NCI-H82 treated with DMSO at 0.1 percent for 48 hours (cell line): ENCODE data around the gene FAM47E.
A peak's percentile ranks its signal among the peaks of the same experiment; 100 is the strongest.

Experiments
- DNase-seq: peaks from one replicate; lab custom pipeline; 2025; ENCODE audit not compliant: unreplicated experiment; lab: John Stamatoyannopoulos, UW

FAM47E gene, protein sequence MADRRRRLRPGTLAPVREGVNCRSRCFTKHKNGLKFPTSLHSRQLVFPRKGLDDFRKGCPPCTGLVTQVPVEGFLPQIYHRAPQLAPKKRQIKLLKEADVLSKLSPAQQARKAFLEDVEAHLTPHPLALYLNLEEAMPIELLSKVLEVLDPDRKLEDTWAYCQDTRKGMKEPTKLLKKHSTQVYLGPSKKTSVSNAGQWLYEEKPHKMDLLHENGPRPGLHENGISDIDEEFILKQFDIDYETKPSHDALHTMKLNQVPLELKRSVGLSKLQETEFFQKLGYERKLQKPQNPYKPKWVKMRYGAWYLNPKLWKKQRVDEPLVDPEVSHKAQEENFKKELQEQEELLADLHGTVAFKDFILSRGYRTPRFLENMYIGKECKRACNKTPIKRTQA

DNA sequence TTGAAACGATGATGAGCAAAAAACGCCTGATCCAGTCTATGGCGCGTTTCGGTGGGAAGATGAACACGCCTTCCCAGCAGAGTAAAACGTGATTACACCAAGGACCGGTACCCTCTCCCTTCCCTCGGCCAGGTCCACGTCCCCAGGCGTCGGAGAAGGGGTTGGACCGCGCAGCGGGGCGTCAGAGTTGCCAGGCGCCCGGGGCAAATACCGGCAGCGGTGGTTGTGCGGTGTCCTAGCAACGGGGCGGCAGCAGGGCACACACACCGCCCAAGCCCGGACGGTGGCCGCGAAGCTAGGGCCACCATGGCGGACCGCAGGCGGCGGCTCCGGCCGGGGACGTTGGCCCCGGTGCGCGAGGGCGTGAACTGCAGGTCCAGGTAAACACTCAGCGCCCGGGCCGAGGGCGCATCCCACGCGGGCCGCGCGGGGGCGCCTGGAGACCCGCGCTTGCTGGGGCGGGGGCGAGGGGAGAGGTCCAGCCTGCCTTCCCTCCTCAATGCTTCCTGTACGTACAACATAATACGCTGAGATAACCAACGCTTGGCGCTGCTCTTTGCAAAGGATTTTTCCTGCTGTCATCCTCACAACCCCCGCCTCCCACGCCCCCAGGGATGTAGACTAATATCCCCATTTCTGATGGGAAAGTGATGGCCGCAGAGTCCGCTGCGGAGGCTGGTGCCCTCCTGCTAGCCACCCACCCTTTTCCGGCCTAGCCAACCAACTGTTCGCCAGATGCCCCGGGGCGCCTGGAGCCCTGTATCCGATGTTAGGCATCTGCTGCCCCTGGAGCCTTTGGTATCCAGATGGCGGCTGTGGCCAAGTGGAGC, at the start of gene FAM47E:
Gene FAM47E (plus strand): TSS at position 281 of the 830 bp plus-strand sequence. CDS start 26 bp downstream, at position 307.
- DNase-seq, result no peak

DNA sequence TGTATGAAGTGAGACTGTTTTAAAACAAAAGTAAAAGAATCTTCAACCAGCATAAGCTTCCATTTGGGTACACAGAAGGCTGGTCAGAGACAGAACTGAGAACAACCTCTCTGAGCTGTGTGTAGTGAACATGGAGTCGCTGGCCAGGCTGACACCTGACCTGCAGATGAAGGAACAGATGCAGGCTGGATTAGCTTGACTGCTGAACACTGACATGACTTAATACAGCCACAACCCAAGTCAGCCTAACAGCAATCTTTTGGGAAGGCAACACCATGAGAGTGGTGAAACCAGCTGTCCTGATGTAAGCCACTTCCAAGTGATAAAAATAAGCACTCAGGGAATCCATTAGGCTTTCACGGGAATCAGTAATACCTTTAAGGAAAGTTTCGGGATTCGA, 48.0 kb upstream of the FAM47E start:
- peak; percentile 95 for DNase-seq

DNA sequence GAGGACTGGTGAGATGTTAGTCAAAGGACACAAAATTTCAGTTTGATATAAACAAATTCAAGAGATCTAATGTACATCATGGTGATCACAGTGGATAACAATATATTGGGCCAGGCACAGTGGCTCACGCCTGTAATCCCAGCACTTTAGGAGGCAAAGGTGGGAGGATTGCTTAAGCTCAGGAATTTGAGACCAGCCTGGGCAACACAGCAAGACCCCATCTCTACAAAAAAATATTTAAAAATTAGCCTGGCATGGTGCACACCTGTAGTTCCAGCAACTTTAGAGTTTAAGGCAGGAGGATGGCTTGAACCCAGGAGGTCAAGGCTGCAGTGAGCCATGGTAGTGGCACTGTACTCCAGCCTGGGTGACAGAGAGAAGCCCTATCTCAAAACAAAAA, 46.6 kb upstream of the FAM47E start:
- DNase-seq, result no peak

DNA sequence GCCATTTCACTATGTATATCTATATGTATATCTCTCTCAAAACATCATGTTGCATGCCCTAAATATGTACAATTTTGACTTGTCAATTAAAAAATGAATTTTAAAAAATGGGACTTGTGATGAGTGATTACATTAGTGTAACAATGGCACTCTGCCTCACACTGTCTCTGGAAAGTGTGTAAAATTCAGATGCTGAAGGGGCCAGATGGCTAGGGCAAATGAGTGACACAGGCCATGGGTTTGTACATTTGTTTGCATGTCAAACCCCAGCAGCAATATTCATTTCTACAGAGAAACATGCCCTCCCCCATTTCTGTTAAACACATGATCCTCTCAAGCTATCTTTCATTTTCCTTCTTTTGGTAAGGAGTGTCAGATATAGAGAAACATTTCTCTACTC, 46.0 kb upstream of the FAM47E start:
- DNase-seq, result no peak

DNA sequence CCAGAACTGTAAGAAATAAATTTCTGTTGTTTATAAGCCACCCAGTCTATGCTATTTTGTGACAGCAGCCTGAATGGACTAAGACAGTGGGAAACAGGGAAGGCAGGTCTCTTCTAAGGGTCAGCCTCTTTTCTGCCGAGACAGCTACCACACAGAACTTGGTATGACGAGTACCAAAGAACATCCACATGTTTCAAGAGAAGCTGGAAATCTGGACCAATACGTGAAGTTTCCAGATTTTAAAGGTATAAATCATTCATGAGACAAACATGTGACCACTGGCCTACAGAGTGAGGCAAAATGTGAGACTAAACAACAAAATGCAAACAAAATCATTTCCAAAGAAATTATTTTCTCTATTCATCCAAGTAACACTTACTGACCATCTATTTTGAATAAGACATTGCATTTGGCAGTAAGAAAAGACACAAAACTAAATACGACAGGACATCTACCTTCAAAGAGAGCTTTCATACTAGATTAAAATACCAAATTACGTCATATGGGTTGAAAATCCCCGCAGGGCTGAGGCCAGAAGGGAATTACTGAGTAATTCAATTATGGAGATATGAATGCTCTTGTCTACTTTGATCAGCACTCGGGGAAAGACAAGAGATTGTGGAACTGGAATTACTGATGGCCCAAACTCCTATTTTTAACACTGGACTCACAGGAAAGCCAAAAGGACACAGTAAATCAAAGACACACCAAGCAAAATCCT, 45.1 kb upstream of the FAM47E start:
- DNase-seq, result peak; percentile 90

DNA sequence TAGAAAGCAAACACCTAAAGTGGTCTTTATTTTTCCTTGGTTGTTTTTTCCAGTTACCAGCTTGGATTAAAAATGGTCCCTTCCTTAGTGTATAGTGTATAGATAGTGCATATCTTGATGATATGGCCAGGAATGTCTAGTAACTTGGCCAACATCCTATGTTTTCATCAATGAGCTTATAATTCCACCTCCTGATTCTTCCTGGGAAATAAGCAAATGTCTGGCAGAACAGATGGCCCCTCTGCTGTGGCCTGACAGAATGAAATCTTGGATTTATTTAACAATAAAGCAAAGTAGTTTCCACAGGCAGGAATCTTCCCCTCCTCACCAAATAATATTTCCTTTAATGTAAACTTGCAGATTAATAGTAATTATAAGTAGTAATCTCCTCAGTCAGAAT, 44.0 kb upstream of the FAM47E start:
- peak; percentile 62 for DNase-seq

DNA sequence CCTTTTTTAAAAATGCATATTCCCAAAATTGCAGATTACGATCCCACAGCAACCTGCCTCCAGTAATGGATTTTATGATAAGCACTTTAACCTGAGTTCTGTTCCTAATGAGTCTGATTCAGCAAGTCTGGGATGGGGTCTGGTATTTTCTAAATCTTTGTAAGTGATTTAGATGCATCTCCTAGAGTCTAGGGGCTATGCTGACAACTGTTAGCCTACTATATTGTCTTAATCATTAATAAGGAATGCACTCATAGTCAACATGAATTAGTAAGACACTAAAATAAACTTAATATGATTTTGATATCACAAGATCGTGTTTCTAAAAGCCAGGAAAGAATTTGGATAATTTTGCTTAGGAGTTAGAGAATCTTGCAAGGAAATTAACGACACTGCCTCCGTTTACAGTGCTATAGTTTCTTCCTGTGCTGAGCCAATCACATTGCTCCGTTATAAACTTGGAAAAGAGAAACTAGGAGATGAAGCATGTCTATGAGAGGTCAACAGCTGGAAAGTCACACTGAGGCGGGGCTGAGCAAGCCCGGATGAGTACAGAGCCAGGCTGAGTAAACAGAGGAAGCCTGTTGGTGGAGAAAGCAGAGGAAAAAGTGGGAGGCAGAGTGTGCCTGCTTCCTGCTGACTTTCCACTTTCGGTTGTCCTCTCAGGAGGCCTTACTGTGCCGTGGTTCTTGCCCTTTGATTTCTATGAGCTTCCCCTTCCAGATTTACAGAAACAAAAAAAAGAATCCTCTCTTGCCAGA, 43.3 kb upstream of the FAM47E start:
- peak; percentile 62 for DNase-seq

DNA sequence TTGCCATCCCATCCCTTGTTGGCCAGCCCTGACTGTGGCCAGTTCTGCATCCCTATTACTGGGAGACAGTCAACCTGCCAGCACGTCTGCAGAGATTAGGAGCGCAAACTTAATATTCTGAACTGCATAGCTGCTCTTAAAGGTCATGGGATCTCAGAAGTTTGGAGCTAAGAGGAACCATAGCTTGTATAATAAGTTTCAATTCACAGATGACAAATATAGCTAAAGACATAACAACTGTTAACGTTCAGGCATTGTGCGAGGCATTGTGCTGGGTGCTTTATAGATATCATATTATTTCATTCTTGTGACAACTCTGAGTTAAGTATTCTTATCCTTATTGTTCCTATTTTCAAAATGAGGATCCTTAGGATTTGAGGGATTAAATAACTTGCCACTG, 41.6 kb upstream of the FAM47E start:
- no peak for DNase-seq

DNA sequence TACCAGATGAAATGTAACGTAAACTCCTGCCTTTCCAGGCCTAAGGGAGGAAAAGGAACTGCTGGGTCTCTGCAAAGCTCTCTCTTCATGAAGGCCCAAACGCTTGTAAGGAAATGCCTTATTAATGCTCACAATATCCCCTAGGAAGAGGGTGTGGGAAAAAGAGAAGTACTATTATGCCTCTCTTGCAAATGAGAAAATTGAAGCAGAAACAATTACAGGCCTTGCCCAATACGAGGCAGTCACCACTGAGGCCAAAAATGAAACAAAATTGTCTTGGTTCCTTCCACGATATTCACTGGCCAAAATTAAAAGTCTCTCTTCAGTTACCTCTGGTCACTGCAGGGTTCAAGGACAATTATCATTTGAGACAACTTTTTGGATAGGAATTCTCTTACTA, 41.1 kb upstream of the FAM47E start:
- DNase-seq, result no peak

DNA sequence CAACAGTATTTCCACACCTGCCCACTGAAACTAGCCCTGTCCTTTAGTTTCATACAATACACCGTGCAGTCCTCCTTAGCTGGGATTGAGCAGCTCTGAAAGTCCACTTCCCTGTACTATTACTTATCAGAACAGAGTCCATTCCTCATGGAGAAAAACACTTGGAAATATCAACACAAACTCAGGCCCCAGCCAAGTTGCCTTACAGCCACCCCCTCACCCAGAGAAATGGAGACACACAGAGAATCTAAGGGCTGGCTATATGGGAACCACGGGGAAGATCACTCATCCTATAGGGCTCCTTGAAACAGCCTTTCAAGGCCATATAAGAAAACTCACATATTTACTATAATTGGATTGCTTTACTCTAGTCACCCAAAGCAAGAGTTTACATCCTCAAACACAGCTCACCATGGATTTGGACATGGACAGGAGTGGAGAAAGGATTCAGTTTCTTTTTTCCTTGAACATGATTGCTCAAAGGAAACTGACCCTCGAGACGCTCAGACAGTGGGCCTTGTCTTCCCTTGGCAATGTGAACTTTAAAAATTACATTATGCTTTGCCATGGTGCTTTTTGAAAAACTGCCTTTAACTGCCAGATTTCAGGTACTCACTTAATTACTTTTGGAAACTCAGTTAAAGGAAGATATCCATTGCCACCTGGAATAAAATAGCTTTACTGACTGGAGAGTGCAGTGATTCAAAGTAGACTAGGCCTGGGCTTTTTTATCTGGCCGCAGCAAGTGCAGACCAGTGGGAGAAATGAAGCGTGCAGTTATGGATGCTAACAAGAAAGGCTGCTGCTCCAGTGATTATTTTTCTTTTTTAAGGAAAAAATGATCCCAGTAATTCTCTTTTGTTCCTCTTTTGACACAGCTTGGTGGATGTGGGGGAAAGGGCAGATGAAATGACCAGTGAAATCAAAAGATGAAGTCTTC, 39.5 kb upstream of the FAM47E start:
- no peak for DNase-seq

DNA sequence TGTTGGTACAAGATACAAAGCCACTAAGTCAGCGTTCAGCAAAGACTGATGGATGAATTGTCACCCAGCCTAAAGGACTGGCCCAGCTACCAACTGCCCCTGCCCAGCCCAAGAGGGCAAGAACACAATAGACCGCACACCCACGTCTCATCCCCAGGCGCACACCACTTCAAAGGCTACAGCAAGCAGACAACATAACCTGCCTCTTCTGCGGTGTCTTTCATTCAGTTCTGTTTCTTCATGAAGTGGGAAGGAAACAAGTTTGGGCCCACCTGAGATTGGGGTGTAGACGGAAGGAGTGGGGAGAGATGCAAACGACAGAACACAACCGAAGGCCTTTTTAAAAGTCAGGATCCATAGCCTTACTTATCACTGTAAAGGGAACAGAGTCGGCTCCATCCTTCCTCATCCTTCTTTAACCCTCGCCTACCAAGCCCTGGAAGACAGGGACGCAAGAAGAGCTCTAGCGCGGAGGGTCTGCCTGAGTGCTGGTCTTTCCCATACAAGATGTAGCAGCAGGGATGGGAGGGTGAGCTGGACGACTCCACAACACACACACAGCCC, 38.6 kb upstream of the FAM47E start:
- no peak for DNase-seq

DNA sequence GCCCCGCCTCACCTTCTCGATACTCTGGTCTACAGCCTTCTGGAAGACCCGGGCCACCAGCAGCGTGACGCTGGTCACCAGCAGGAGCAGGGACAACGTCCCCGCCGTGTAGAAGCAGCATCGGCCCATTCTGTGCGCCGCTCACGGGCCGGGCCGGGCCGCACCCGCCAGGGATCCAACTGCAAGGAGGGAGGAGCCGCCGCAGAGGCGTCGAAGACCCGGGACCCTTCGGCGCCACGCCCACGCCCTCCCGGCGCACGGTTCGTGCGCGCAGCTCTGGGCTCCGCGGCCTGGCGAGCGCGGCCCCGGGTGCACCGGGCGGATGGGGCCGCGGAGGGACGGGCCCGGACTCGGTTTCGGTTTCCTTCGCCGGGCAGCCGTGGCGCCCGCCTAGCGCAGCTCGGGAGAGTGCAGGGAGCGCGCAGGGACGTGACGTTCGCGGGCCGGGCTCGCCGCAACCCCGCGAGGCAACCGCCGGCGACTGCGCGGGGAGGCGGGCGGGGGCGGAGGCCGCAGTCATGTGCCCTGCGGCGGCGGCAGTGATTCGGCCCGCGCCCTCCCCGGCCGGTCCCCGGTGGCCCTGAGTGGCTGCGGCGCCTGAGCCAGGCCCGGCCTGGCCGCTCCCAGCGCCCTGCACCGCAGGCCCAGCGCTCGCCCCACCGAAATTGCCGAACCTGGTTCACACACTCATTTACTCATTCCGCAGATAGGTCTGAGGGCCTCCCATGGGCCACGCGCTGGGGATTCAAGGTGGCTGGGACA, 37.9 kb upstream of the FAM47E start, which contains the start of gene SCARB2:
Gene SCARB2 (minus strand): TSS at position 410 of the 762 bp plus-strand sequence. CDS start 281 bp downstream, at position 129.
- peak; percentile 33 for DNase-seq

DNA sequence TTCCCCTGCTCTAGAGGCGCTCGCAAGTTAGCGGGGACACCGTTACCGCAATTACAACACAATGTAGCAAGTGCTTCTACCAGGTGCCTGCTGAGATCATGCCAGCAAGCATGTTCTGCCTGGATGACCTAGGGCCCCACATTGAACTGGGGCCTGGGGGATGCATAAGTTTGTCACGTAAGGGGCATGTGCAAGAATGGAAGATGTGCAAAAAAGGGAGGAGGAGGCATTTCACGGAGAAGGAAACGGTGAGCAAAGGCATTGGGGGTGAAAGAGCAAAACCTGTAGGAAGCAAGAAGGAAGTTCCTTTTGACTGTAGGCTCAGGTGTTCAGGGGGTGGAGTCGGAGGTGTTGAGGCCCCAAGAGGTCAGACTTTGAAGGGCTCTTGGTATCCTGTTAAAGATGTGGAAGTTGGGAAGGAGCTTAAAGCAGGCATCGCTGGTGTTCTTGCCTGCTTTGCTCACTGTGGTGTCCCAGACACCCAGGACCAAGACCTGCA, 37.3 kb upstream of the FAM47E start:
- no peak for DNase-seq

DNA sequence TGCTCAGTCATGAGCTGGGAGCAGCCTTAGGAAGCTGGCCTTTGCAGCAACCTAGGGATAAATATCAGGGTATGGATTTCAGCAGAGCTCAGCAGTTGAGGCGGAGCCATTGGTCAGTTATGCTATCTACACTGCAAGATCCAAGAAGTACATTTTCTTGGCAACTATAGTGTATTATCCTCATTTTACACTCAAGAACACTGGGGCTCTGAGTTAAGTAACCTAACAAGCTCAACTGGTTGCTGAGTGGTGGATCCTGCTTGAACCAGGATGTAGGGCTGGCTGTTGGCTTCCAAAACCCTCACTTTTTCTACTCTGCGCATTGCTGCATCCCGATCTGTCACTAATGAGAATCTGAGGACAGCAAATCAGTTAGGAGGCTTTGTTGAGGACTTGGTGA, 36.4 kb upstream of the FAM47E start:
- no peak for DNase-seq

DNA sequence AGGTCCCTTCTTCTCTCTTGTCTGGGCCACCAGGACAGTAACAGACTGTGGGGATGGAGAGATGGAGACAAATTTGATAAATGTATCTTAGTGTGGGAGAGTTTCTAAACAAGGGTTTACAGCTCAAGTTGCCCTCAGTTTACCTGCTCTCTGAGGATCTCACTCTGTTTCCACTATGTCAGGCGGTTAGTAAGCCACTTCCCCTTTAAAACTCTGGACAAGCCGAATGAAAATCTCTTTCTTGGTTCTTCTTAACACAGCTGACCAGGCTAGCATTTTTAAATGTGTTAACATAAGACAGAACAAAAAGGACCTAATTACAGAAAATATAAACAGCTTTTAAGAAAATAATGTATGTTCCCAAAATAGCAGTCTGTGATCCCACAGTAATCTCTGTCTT, 35.0 kb upstream of the FAM47E start:
- DNase-seq, result no peak

DNA sequence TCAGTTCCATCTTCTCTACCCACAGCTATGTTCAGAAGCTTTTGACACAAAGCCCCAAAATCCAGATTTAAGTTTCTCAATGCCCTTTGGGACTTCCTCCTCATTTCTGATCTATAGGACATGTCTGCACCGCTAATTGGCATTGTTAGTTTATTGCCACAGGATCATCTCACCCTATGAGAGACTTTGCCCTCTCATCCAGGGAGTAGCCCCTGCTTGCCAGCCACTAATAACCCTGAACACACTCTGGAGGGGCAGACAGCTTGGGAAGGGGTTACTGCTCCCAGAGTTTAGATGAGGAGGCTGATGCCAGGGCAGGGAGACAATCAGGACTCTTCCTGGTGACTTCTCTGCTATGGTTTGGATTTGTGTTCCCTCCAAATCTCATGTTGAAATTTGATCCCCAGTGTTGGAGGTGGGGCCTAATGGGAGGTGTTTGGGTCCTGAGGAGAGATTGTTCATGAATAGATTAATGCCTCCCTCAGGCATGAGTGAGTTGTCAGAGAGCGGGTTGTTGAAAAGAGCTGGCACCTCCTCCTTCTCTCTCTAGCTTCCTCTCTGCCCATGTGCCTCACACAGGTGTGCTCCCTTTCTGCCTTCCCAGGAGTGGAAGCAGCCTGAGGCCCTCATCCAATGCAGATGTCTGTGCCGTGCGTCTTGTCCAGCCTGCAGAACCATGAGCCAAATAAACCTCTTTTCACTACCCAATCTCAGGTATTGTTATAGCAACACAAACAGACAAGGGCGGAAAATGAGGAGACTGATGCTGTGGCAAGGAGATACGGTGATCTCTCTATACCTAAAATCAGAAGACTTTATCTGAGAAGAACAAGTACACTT, 34.3 kb upstream of the FAM47E start:
- DNase-seq, result peak; percentile 37

DNA sequence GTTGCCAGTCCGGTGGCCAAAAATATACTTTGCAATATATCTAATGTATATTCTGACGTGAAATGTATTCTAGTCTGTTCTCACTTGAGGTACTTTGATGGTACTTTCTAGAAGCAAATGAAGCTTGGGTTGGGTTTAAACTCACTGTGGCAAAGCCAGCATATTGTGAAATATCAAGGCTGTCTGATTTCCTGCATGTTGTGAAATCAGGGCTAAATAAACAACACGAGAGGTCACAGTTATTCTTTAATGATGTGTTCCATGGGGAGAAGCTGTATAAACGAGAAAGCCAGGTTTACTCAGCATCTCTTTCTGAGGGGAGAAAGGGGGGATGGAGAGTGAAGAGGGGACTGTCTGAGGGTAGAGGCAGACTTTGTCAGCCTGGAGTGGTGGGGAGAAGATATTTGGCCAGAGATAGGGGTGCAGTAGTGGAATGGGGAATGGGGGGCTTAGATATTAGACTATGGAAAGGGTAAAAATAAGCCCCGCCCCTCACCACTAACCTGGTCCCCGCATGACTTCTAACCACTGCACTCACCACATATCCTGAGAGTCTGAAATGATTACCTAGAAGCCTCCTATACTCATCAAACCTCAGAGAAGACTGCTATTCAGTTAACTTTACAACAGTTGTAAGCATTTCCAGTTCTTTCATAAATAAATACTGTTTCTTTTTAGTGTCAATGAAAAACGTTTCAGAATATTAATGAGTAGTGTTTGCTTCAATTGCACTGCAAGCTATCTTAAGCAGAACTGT, 32.0 kb upstream of the FAM47E start:
- no peak for DNase-seq
